ENCODE results near the gene ECI1.
A peak's percentile ranks its signal among the peaks of the same experiment; 100 is the strongest.
"Not testable (repeated sequence)": the region's sequence is repeated elsewhere in the genome, so short reads cannot be mapped to it uniquely, and the experiment has no call there.

ECI1 gene

DNA sequence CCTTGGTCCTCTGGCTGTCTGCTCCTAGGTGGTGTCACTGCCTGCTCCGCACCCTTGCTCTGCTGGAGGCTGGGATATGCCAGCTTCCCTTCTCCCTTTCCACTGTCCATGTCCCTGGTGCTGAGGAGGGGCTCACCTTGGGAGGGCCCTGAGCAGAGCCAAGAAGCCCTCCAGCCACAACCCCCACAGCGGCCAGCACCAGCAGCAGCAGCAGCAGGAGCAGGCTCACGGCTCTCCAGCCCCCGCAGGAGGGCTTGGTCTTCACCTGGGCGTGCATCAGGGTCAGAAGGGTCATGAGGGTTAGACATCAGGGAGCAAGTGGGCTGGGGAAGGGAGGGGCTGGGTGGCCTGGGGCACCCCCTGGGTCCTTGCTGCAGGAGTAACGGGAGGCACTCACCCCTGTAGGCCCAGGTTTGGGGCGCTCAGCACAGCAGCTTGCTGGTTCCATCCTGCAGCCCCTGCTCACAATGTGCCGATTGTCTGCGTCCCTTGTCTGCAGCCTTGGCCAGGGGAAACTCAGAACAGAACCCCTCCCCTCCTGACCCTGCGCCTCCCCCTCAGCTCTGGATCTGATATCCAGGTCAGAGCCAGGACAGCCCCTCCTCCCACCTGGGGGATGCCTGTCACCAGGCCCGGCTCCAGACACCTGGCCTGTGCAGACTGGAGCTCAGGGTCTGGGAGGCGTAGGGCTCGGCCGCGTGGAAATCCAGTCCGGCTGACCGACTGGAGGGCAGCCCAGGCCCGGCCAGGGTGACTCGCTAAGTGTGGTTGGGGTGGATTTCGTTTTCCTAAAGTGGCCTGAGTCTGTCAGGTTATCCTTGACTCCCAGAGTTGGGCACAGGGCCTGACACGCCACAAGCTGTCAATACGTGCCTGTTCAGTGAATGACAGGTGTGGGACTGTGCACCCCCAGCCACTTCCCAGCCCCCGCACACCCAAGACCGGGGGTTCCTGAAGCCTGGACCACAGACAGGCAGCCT, 40.7 kb downstream of the ECI1 start, which contains the start of gene BRICD5:
Gene BRICD5 (minus strand): TSS at position 478 of the 980 bp plus-strand sequence. CDS start 30 bp downstream, at position 448.
- no peak for DNase-seq (ENCODE audit: low read depth in 2 of 2)

DNA sequence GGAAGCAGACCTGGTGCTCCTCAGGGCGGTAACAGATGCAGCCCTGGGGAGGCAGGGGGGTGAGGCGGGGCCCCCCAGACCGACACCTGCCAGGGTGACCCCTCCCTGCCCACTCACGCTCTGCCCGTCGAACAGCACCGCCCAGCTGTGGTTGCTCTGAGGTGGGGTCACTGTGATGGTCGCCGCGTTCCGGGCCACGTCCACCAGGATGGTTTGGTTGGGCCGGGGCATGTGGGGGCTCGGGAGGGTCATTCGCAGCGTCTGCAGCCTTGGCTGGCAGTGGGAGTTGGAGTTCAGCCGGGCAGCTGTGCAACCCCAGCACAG, 41.4 kb downstream of the ECI1 start:
- DNase-seq (ENCODE audit: low read depth in 2 of 2) = no peak

DNA sequence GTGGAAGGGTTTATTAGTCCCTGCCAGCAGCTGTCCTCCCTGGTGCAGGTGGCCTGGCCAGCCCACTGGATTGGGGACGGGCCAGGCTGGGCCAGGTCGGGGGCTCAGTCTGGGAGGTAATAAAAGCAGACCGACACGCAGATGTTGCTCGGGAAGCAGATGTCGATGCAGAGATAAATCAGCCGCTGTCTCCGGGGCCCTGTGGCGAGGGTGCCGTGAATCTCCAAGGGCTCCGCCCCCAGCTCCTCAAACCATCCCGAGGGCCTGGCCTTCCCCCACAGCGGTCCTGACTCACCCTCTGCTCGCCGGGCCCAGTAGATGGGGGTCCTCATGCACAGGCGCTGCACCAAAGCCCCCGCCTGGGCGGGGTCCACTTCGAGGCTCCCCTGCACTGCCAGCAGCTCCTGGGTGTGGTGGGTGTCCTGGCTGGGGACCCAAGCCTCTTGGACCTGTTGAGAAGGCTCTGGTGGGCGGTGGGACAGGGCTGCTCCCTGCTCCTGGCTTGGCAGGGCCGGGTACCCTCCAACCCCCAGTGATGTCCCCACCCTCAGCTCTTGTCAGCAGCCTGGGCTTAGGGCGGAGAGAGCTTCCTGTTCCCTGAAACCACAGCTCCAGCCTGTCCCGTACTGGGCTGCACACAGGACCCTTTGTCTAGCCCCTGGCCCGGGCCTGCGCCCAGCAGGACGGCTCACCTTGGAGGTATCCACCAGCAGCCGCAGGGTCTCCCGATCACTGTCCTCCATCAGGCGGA, 42.0 kb downstream of the ECI1 start:
- DNase-seq (ENCODE audit: low read depth in 2 of 2) = no peak

DNA sequence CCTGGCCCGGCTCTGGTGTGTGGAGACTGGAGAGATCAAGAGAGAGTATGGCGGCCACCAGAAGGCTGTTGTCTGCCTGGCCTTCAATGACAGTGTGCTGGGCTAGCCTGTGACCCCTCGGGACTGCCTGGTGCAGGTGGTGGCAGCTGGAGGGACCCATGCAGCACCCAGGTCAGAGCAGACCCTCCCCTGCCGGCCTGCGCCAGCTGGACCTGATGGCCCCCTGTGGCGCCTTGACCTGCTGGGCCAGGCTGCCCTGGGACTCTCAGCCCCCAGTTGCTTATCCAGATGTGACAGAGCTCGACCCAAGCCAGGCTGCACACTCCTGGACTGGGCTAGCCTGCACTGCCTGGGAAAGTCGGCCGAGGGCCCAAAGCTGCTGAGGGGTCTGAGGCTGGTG, 42.6 kb downstream of the ECI1 start:
- no peak for DNase-seq (ENCODE audit: low read depth in 2 of 2)

DNA sequence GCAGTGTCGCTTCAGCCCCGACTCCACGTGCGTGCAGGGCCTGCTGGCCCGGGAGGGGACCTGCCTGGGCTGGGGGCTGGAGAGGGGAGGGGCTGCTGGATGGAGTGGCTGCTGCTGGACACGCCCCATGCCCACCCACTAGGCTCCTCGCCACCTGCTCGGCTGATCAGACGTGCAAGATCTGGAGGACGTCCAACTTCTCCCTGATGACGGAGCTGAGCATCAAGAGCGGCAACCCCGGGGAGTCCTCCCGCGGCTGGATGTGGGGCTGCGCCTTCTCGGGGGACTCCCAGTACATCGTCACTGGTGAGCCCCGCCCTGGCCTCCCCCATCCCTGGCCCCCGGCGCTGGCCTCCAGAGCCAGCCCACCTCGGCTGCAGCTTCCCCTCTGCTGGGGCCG, 43.1 kb downstream of the ECI1 start:
- DNase-seq (ENCODE audit: low read depth in 2 of 2) = no peak

DNA sequence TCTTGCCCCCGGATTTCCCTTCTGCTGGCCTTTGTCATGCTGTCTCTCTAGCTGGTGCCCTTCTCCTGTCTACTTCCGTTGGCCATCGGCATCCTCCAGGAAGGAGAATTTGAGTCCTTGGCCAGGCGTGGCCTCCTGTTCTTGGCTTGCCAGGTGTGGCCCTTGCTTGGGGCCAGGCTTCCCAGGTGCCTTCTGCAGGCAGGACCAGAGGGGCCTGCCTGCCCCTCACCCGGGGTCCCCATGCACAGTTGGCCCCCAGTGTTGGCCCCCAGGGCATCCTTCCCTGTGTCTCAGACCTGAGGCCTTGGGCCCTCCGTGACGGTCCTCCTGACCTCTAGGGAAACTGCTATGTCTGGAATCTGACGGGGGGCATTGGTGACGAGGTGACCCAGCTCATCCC, 43.5 kb downstream of the ECI1 start:
- DNase-seq (ENCODE audit: low read depth in 2 of 2) = no peak

DNA sequence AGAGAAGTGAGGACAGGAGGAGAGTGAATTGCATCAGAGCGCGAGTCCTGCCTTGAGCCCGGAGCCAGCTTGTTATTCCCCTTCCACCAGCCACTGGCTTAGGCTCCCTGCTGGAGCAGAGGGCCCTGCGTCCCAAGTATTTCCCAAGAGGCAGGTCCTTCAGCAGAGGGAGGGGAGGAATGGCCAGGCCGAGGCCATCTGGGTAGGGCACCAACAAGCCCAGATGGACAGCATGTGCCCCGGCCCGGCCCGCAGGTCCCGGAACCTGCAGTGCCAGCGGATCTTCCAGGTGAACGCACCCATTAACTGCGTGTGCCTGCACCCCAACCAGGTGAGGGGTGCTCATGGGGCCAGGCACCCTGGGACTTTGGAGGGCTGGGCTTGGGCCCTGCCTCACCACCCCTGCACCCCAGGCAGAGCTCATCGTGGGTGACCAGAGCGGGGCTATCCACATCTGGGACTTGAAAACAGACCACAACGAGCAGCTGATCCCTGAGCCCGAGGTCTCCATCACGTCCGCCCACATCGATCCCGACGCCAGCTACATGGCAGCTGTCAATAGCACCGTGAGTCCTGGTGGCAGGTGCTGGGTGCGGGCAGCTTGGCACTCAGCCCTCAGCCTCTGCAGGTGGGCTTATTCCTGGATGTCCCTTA, 44.5 kb downstream of the ECI1 start:
- DNase-seq (ENCODE audit: low read depth in 2 of 2) = no peak

DNA sequence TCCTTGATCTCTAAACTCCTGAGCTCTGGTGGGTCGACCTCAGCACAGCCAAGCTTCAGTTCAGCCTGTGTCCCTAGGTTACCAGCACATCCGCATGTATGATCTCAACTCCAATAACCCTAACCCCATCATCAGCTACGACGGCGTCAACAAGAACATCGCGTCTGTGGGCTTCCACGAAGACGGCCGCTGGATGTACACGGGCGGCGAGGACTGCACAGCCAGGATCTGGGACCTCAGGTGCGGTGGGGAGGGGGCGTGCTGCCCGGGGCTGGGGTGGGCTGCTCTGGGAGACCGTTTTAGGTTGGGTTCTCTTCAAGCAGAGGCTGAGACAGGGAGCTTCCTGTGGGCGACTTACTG, 45.0 kb downstream of the ECI1 start:
- no peak for DNase-seq (ENCODE audit: low read depth in 2 of 2)

DNA sequence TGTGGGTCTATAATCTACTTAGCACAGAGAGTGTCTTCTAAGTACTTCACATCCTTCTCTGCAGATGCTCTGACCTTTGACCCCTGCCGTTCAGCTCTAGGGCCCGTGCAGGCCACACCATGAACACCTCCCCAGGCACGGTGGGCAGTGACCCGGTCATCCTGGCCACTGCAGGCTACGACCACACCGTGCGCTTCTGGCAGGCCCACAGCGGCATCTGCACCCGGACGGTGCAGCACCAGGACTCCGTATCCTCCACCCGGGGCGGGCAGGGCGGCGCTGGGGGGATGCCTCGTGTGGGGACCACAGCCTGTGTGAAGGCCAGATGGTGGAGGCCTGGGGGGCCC, 45.4 kb downstream of the ECI1 start:
- DNase-seq (ENCODE audit: low read depth in 2 of 2) = no peak

DNA sequence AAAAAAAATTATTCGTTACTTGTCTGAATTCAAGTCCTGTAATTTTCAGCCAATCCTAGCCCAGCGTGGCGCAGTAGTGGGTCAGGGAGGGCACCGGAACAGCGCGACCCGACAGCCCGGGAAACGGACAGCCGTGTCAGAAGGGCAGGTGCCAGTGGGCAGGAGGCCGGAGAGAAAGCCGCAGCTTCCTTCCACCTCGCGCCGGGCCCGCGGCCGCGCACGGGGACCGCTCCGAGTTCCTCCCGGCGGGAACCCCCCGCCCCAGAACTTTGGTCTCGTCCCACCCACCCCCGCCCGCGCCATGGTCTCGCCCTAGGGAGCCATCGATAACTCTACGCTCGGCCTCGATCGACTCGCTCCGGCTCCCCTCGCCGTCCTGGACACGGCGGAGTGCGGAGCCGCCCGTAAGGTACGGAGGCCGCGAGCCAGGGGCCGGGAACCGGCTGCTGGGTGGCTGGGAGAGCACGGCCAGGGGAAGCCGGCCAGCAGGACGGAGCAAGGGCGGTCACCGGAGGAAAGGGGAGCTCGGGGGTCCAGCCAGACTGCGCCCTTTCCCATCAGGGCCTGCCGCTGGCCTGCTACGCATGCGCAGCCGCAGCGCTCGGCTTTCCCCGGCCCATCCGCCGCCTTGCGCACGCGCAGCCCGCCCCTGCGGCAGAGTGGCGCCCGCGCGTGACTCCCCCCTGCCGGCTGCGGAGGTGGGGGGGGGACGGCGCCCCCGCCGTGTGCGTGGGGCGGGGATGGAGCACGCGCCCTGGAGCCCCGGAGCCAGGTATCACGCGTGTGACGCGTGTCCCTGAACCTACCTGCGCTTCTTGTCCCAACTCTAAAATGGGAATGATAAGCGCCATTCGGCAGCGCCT, 46.1 kb downstream of the ECI1 start, which contains the start of gene MLST8:
Gene MLST8 (plus strand): TSS at position 351 of the 863 bp plus-strand sequence. CDS start 632 bp downstream, outside the sequence.
- peak; percentile 78 to 90 for DNase-seq (ENCODE audit: low read depth in 2 of 2)

DNA sequence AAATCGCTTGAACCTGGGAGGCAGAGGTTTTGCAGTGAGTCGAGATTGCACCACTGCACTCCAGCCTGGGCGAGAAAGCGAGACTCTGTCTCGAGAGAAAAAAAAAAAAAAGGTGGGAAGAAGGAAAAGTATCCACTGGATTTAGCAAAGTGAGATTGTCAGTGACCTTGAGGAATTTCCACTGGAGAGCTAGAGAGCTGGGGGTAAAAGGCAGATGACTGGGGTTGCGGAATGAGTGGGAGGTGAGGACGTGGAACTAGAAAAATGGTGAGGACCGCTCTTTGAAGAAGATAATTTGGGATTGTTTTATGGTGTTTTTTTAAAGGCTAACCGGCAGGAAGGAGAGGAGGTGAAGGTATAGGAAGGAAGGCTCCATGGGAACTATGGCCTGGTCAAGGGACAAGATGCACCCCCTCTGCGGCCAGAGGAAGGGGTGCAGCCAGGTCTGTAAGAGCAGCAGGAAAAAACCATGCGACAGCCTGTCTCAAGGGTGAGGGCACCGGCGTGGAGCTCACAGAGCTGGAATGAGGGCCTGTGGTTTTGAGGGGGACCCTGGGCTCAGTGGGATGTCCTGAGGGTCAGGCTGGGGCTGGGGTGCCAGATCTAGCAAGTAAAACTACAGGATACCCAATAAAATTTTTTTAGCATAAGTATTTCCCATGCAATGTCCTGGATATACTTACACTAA, 46.8 kb downstream of the ECI1 start:
- no peak for DNase-seq (ENCODE audit: low read depth in 2 of 2)

DNA sequence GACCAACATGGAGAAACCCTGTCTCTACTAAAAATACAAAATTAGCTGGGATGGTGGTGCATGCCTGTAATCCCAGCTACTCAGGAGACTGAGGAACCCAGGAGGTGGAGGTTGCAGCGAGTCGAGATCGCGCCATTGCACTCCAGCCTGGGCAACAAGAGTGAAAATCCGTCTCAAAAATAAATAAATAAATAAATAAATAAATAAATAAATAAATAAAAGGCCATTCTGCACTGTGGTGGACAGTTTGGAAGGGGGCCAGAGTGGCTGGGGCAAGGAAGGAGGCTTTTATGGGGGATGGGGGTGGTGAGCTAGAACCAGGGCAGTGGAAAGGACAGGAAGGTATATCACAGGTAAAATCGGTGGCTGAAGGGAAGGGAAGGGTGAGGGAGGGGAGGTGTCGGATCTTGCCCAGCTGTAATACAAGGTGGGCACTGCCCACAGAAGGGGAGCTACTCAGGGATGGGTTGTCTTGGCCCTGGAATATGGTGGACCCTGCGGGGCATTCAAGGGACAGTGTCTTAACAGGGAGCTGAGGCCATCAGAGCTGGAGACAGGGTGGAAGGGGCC, 48.2 kb downstream of the ECI1 start:
- DNase-seq (ENCODE audit: low read depth in 2 of 2) = not testable (repeated sequence)

DNA sequence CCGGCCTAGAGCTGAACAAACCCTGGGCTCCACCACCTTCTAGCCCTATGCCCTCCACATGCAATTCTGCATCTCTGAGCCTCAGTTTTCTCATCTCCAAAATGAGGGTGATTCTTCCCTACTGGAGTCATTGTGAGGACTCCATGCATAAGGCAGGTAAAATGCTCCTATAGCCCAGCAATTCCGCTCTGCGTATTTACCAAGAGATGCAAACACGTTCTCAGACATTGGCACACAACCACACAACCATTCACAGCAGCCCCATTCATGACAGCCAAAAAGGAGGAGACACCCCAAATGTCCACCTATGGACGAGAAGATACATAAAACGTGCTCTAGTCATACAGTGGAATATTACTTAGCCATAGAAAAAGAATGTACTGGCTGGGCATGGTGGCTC, 51.1 kb downstream of the ECI1 start:
- DNase-seq (ENCODE audit: low read depth in 2 of 2) = no peak

DNA sequence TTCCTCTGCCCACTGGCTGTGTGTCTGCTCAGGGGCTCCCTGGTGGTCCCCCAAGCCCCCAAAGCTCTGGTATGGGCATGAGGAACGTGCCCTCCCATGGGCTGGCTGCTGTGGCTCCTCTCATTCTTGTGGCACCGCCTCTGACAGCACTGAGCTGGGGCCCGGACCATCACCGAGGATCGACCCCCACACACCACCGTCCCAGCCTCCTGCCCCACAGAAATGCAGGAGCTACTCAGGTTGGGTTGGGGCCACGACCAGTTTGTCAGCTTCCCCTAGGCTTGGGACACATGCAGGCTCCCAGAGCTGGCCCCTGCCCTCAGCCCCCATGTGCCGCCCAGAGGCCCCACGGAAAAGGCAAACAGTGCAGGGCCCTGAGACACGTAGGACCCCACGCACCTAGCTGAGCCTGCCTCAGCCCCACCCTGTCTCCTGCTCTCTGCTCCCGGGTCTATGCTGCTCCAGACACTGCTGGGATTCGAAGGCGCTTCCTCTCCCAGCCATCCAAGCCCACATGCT, 51.7 kb downstream of the ECI1 start:
- DNase-seq (ENCODE audit: low read depth in 2 of 2) = no peak

DNA sequence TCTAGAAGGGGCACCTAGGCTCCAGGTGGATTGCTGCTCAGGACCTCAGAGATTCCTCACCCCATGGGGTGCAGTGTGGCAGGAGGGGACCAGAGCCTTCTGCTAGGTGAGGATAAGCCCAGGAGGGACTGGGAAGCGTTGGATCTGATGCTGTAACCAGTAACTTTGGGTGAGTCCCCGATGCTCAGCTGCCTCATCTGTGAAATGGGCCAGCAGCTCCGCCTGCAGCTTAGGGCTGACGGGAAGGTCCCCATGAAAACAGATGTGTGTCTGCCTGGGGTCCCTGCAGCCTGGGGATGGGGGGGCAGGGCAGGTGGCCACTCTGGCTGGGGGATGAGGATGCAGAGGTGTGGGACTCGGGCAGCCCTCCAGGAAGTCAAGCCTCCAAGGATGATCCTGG, 52.3 kb downstream of the ECI1 start:
- no peak for DNase-seq (ENCODE audit: low read depth in 2 of 2)

DNA sequence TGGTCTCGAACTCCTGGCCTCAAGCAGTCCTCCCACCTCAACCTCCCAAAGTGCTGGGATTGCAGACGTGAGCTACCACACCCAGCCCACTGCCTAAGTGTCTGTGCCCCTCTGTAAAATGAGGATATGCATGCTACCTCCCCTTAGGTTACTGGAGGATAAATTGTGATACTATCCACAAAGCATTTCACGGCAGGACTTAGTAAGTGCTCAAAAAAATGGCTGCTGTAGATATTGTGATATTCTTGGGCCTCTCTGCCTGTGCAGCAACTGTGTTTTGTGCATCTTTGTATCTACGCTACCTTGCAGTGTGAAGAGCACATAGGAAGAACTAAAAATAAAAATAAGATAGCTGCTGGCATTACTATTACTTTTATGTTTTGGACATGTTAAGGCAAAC, 53.1 kb downstream of the ECI1 start:
- no peak for DNase-seq (ENCODE audit: low read depth in 2 of 2)

DNA sequence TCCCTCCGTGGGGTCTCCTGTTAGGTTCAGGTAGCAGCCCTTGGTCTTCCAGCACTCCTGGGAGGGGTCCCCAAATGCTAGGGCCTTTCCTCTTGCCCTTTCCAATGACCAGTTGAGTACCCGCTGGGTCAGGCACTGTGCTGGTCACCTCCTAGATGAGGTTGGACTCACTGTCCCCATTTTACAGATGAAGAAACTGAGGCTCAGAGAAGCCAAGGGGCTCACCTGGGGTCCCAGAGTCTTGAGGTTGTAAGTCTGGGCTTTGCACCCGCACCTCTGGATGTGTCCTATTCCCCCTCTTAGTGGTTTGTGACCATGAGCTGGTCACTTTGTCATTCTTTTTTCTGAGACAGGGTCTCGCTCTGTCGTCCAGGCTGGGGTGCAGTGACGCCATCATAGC, 53.6 kb downstream of the ECI1 start:
- no peak for DNase-seq (ENCODE audit: low read depth in 2 of 2)

DNA sequence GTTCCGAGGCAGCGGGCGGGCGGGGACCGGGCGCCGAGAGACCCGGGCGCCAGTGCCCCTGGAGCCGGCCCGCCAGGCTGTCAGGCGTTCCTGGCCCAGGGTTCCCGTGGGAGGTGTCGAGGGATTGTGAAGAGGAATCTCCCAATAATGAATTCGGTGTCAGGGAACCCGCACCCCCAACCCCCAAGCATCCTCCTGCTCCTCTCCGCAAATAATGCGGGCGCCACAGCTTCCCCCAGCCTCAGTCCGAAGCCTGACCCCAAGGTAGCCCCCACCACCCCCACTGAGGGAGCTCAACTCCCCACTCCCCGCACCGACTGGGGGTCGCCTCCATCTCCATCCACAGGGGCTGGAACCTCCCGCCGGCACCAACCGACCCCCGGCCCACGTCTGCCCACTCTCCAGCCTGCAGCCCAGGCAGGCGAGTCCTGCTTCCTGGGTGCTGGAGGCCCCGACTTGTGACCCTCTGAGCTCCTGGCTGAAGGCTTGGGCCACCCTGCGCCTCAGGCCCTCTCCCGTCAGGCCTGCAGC, 54.3 kb downstream of the ECI1 start:
- no peak for DNase-seq (ENCODE audit: low read depth in 2 of 2)

DNA sequence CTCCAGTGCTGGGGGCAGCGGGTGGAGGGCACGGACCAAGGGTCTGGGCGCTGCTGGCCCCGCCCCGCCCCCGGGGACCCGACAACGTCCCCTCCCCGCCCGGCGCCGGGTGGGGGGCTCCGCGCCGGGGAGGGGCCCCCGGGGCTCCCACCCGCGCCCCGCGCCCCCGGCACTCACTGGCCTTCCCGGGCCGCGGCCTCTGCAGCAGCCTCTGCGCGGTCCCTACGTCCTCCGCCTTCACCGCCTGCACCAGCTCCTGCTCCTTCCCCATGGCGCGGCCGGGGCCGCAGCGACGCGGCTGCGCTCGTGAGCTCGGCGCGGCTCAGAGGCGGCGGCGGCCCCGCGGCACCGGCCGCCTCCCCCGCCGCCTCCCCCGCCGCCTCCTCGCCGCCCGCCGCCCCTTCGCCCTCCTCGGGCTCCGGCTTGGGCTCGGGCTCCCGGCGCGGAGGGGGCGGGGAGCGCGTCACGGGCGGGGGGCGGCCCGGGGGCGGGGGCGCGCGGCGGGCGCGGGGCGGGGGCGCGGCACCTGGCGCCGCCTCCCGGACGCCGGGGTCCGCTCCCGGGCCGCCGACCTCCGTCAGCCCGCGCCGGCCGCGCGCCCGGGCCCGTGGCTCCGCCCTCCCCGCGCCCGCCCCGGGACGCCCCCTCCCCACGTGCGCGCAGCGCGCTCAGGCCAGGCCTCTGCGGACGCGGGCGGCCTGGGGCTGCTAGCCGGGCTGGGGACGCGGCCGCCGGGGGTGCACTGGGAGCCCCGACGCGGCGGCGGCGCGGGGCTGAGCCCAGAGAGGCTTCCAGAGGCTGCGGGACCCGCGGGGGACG, 55.0 kb downstream of the ECI1 start, which contains the start of gene CASKIN1:
Gene CASKIN1 (minus strand): TSS at position 444 of the 819 bp plus-strand sequence. CDS start 173 bp downstream, at position 271.
- DNase-seq (ENCODE audit: low read depth in 2 of 2) = no peak
